ENCODE data around the gene SLIT1.

- no peak for TF ChIP-seq CTCF (IDR thresholded peaks at IDR 0.05)
- no peak for TF ChIP-seq POLR2A (IDR thresholded peaks at IDR 0.05)
Measured at GRCh38 chr10:97136756-97137155, 49.0 kb downstream of the SLIT1 start.

Measured in uterus (tissue), 2 donors.